GM10248 (cell line): ENCODE results near the gene SUMO3.

Source experiments
- CTCF ChIA-PET: fragments of 300-600 bp; sonication (Branson Sonifier 250); formaldehyde crosslinking; extraction: SDS; loops from one replicate; lab custom pipeline; 2021; ENCODE audit warnings: antibody characterized with exemption; lab: Yijun Ruan, JAX
- POLR2A ChIA-PET: fragments of 350-650 bp; sonication (Branson Sonifier 250); formaldehyde crosslinking; extraction: SDS; loops from one replicate; lab custom pipeline; 2020; ENCODE audit warnings: antibody characterized with exemption; lab: Yijun Ruan, JAX
- DNase-seq: peaks from one replicate; pipeline ENCODE4 v3.0.0; 2012; ENCODE audit errors: extremely low spot score
- TF ChIP-seq, protein P1 (sequence below): IDR thresholded peaks from 2 replicates; pipeline ENCODE4 v1.5.1; 2012; ENCODE audit warnings: mild to moderate bottlenecking, low read depth; ENCODE audit errors: extremely low read depth, missing control alignments, control extremely low read depth

The SUMO3 gene

DNA sequence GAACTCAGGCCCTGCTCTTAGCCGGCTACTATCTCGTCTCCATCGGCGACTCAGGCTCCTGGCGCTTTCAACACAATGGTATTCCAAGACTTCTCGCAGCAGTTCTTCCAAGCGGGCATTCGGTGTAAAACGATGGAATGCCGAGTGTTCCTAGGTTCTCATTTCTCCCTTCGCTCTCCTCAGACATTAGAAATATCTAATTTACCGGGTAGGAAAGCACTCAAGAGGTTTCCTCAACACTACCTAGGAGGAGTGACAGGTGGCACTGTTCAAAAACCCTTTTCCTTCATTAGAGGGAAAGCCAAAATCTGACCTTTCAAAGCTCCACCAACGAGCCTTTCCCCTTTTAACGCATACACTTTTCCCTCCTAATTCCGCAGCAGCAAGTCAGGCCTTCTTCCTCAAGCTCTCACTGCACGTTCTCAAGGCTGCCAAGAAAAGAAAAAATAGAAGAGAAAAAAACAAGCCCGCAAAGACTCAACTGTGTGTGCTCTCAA is 16.8 kb downstream of the SUMO3 start:
- ChIA-PET POLR2A (interaction anchor here (0.6 to 1.0 kb wide), 2 partner anchors 8 to 1834 kb away, joined by 3 to 9 read pairs; no protein-coding TSS in a partner anchor), CTCF (interaction anchor here (0.9 to 4.2 kb wide), 25 partner anchors 8 to 1173 kb away, joined by 3 to 26 read pairs (median 4); partner anchors contain the start of gene SUMO3)
- TF ChIP-seq, protein P1, sequence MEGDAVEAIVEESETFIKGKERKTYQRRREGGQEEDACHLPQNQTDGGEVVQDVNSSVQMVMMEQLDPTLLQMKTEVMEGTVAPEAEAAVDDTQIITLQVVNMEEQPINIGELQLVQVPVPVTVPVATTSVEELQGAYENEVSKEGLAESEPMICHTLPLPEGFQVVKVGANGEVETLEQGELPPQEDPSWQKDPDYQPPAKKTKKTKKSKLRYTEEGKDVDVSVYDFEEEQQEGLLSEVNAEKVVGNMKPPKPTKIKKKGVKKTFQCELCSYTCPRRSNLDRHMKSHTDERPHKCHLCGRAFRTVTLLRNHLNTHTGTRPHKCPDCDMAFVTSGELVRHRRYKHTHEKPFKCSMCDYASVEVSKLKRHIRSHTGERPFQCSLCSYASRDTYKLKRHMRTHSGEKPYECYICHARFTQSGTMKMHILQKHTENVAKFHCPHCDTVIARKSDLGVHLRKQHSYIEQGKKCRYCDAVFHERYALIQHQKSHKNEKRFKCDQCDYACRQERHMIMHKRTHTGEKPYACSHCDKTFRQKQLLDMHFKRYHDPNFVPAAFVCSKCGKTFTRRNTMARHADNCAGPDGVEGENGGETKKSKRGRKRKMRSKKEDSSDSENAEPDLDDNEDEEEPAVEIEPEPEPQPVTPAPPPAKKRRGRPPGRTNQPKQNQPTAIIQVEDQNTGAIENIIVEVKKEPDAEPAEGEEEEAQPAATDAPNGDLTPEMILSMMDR, result peak; percentile 50
- peak; percentile 75 for DNase-seq

DNA sequence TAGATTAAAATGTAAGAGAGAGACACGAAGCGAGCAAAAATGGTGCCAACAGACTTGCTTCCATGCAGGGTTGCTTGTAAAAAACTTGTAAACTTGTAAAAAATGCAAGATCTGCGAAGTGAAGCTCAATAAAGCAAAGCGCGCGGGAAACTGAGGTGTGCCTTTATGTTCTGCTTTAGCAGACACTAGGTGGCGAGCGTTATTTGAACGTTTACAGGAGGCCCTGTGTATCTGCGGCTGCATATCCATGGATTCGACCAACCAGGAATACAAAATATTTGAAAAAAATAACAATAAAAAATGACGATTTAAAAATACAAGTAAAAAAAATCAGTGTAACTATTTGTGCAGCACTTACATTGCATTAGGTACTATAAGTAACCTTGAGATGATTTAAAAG is 17.8 kb downstream of the SUMO3 start:
- TF ChIP-seq, protein P1, result peak; percentile 36
- DNase-seq, result no peak
- CTCF ChIA-PET, result interaction anchor here (1.0 to 4.2 kb wide), 15 partner anchors 8 to 298 kb away, joined by 3 to 26 read pairs (median 5); no protein-coding TSS in a partner anchor
- POLR2A ChIA-PET, result no interaction called here

DNA sequence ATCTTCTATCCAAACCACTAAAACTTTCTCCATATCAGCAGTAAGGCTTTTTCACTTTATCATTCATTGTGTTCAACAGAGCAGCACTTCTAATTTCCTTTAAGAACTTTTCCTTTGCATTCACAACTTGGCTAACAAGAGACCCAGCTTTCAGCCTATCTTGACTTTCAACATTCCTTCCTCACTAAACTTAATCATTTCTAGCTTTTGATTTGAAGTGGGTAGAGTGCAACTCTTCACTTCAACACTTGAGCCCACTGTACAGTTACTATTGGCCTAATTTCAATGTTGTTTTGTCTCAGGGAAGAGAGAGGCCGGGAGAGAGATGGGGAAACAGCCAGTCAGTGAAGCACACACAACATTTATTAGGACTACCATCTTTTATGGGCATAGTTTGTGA is 18.2 kb downstream of the SUMO3 start:
- TF ChIP-seq, protein P1, result no peak
- DNase-seq, result no peak
- POLR2A ChIA-PET, result no interaction called here
- CTCF ChIA-PET, result interaction anchor here (1.0 to 4.2 kb wide), 16 partner anchors 8 to 329 kb away, joined by 3 to 26 read pairs (median 5); partner anchors contain the start of gene PTTG1IP

DNA sequence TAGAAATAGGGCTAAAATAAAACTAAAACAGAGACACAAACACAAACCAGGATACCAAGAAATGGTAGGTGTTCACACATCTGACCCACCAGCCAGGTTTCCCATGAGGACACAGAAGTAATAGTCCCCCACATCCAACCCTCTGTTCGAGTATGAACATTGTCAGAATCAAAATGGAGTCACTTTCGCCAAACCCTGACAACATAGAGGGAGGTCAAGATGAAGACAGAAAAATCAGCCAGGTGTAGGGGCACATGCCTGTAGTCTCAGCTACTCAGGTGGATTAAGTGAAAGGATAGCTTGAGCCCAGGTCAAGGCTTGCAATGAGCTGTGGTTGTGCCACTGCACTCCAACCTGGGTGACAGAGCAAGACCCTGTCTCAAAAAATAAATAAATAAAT is 20.1 kb downstream of the SUMO3 start:
- TF ChIP-seq, protein P1, result no peak
- no peak for DNase-seq
- POLR2A ChIA-PET, result no interaction called here
- CTCF ChIA-PET, result interaction anchor here (2.1 to 4.2 kb wide), 2 partner anchors 10 to 288 kb away, joined by 5 to 19 read pairs; no protein-coding TSS in a partner anchor

DNA sequence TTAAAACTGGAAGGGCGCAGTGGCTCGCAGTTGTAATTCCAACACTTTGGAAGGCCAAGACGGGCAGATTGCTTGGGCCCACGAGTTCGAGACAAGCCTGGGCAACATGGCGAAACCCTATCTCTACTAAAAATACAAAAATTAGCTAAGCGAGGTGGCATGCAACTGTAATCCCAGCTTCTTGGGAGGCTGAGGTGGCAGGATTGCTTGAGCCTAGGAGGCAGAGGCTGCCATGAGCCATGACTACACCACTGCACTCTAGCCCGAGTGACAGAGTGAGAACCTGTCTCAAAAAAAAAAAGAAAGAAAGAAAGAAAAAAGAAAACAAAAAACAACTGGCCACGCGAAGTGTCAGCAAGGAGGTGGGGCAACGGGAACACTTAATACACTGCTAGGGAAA is 22.5 kb downstream of the SUMO3 start:
- ChIA-PET CTCF (no interaction called here), POLR2A (no interaction called here)
- TF ChIP-seq, protein P1, result no peak
- no peak for DNase-seq

DNA sequence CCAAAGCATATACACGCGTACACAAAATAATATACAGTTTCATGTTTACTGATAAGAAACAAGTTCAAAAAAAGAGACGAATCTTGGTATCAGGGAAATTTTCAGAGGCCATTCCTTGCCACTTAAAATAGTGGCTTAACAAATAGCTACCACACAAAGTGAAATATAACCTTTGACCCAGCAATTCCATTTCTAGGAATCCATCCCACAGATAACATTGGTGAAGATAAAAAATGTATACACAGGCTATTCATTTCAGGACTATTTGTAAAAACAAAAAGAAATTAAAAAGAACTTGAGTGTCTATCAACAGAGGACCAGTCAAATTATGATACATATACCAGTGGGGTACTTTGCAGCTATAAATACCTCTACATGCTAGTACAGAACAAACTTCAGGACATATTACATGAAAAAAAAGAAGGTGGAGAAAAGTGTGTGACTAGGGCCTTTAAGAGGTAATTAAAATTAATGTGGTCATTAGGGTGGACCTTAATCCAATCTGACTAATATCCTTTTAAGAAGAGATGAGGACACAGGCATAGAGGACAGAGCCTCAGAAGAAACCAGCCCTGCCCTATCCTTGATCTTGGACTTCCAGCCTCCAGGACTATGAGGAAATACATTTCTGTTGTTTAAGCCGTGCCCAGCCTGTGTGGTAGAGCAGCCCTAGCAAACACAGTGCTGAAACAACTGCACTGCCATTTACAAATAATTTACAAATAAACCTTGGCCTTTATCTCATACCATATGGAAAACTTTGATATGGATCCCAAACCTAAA is 24.1 kb downstream of the SUMO3 start:
- DNase-seq, result no peak
- CTCF ChIA-PET, result interaction anchor here (0.7 to 2.2 kb wide), 46 partner anchors 8 to 507 kb away, joined by 3 to 67 read pairs (median 4); partner anchors contain the start of genes KRTAP10-1, PTTG1IP, SUMO3 and TRPM2
- TF ChIP-seq, protein P1, result no peak
- POLR2A ChIA-PET, result interaction anchor here (0.5 to 1.0 kb wide), 2 partner anchors 8 to 290 kb away, joined by 4 to 9 read pairs; partner anchors contain the start of gene UBE2G2
